GM19099 (cell line): ENCODE data around the gene SFTPA1.

Source experiments
- POLR2A ChIP-seq: IDR thresholded peaks from 3 replicates; pipeline ENCODE4 v1.6.1; 2011; ENCODE audit warnings: low read depth; ENCODE audit not compliant: insufficient read length; ENCODE audit errors: extremely low read depth

SFTPA1 gene

DNA sequence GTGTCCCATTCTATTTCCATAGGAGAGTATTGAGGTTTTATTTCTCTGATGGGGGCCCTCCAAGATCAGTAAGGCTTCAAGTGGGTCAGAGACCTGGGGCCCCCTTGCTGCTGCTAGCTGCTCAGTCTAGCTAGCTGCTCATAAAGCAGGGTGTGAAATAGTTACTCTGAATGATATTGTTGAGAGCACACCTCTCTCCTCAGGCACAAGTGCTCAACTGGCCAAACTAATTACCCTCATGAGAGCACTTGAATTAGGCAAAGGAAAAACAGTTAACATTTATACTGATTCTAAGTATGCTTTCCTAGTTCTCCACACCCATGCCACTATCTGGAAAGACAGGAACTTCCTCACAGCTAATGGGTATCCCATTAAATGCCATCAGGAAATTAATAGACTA is 5.4 kb upstream of the SFTPA1 start:
- TF ChIP-seq POLR2A, result no peak

DNA sequence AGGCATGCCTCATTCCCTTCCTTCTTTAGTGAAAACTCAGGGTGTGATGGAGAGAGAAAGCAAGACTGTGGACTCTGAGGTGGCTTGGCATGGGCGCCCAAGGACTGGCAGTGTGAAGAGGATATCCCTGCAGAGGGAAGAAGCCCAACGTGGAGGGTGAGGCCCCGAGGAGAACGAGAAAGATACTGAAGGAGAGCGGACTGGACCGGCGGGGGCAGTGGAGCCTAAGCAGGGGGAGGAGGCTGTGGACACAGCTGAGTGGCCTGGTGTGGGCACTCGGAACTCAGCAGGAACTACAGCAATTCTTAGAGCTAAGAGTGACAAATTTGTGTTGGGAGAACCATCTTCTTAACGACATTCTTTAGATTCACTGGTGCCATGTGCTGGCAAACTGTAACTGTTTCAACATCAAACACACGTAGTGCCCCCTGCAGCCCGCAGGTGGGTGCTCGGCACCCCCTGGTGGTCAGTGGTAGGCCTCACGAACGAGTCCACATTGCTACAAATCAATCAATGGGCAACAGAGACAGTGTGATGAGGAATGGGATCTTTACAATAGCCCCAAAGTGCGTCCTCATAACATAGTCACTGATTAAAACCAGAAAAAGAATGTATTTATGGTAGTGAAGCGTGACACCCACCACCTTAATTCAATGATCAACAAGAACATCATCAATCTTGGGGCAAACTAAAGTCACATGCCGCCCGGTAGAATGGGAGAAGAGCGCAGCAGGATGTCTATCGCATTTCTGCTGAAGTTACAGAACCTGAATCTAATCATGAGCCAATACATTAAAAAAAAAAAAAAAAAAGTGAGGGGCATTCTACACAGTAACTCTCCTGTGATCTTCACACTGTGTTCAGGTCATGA is 2.0 kb upstream of the SFTPA1 start:
- no peak for TF ChIP-seq POLR2A

DNA sequence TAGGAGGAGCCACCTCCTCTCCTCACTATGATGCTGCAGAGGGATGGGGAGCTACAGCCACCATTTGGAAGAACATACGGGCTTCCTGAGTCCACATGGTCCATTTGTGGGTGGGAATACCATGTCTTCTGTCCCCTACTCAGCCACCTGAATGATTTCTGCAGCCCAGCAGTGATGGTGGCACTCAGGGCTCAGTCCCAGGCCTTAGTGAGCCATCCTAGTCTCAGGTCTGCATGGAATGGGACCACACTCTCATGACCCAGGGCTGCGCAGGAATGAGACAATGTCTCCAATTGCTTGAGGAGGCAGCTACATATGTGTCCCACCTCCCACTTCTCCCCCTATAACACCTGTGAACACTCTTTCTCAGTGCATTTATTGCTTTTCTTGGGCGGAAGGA is 4.8 kb downstream of the SFTPA1 start:
- TF ChIP-seq POLR2A, result no peak

DNA sequence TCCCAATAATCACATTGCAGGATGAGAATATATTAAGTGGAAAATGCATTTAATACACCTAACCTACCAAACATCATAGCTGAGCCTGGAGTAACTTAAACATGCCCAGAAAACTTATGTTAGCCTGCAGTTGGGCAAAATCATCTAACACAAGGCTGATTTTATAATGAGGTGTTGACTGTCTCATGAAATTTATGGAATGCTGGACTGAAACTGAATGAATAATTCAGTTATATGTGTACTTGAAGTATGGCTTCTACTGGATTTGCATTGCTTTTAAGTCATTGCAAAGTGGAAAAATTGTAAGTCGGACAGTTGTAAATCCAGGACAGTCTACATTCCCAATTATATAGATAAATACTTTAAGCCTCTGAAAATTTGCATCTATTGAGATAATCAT is 5.4 kb downstream of the SFTPA1 start:
- TF ChIP-seq POLR2A, result no peak

DNA sequence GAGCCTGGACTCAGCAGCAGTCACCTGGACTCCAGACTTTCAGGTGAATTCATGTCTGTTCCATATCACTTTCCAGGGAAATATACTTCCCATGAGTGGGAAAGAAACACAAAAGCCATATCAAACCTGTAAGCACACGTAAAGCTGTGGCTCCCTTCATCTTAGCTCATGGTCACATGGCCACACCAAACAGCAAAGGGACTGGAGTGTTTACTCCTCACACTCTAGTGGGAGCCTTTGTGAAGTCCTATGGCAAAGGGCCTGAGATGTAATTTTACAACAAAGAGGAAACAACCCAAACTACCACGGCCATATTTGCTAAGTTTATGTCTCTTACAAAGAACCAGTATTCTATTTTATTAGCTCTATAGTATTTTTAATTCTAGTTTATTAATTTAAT is 16.3 kb downstream of the SFTPA1 start:
- no peak for TF ChIP-seq POLR2A

DNA sequence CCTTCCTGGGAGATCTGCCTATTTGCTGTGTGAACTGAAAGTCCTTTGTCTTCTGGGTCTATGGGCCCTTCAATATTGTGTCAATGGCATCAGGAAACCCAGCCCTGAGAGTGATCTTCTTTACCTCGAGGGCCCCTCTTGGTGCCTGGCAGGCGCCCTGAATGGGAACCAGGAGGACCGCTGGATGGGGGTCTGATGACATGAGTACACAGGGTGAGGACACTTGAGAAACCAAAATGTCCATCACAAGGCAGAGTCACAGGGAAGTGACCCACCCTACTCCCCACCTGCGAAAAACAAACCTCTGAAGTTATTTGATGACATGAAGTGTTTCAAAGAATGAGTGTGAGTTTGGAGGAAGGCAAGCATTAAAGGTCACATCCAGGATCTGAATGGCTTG is 17.3 kb downstream of the SFTPA1 start:
- no peak for TF ChIP-seq POLR2A

DNA sequence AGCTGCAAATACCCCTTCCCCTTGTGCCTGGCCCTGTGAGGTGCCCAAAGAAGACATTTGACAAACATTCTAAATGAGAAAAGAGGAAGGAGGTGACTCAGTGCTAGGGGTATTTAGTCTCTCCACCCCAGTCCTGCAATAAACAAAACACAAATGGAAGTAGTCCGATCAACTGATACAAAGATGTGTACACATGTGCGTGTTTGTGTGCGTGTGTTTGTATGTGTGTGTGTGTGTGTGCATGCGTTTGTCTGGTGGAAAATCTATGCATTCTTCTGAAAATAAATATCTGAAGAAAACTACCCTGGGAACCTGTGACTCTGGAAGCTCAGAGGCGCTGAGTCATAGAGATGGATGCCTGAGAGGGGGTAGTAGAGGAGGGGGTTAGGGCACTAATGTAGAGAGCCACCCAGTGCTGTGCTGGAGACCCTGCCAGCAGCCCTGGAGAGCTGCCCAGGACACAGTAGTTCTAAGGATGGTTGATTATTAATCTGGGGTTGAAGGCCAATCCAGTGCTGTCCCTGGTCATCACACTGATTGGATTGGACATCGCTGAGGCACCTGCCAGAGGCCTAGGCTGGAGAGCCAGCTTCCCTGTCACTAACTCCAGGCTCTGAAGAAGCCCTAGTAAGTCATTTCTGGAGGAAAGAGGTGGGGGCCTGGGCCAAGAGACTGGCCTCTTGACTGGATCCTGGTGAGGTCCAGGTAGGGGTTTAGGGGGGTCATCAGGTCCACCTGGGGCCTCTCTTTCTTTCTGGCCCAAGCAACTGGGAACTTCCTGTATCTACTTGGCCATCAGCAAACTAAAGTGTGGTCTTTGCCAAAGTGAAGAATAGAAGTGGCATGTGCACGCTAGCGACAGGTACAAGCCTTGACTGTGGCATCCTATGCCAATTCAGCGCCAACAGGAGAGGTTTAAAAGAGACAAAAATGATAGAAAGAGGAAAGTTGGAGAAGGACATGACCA is 18.5 kb downstream of the SFTPA1 start:
- TF ChIP-seq POLR2A, result no peak

DNA sequence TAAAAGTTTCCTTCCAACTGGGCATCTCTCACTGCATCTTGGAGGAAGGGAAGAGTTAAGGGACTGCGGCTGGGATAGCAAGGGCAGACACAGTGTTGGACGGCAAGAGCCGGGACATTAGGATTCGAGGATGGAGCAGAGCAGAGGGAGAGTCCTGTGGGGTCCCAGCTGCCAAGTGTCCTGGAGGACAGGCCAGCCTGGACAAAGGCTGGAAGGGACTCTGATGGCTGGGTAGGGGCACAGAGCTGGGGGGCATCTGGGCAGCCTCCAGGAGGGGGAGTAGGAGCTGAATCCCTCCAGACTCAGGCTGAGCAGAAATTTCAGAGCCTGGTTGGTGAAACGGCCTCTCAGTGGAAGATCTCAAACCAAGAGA is 19.2 kb downstream of the SFTPA1 start:
- no peak for TF ChIP-seq POLR2A

DNA sequence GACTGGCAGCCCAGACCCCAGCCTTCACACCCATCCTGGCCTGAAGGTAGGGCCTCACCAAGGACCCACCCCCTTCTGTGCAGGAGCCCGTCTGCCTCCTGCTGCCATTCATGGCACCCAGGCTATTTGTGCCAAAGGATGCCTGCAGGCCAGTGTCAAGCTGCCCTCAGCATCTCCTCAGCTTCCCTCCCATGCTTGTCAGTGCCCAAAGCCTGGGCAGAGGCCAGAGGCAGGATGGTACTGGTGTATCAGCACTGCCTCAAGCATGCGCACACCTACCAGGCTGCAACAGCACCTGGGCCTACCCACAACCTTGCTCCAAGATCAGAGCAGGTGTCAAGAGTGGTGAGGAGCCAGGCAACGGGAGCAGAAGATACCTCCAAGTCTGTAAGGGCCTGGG is 27.6 kb downstream of the SFTPA1 start:
- no peak for TF ChIP-seq POLR2A
